Naive thymus-derived CD4-positive, alpha-beta T cell (primary cell): Measurements from ENCODE around the gene CAPSL. TPM values are rescaled to one million over a fixed set of nuclear protein-coding genes. Genes with fewer than 3 reads are reported as not detected.

Experiments used
- ATAC-seq: fragments of 150-1000 bp; cut with Tn5 transposase; 2 replicates; pipeline ENCODE4 v1.10.0; 2021; ENCODE audit warnings: mild to moderate bottlenecking, moderate library complexity
- CTCF ChIA-PET: fragments of 350-600 bp; sonication (Branson Sonifier 250); formaldehyde crosslinking; loops from one replicate; lab custom pipeline; 2021; ENCODE audit warnings: antibody characterized with exemption; lab: Charles Lee
- POLR2A ChIA-PET: fragments of 350-600 bp; sonication (Branson Sonifier 250); formaldehyde crosslinking; loops from one replicate; lab custom pipeline; 2021; ENCODE audit warnings: antibody characterized with exemption, inconsistent platforms; lab: Charles Lee
- DNase-seq, 9 donors: peaks; one replicate each; pipeline versions ENCODE4 v3.0.0 to v3.0.0-alpha.2; 2020 to 2022; ENCODE audit warnings: mixed read lengths in 1 of 9
- H3K27ac ChIP-seq: one replicate; pipeline ENCODE4 v1.7.0; 2013; ENCODE audit warnings: mild to moderate bottlenecking, low read depth, low read length, moderate library complexity
- H3K27me3 ChIP-seq, 2 donors: one replicate each; pipeline ENCODE4 v1.7.0; 2013; ENCODE audit warnings: low read length in 2 of 2, mild to moderate bottlenecking in 2 of 2, moderate library complexity in 2 of 2; ENCODE audit not compliant: control insufficient read depth in 2 of 2, insufficient read depth in 2 of 2
- H3K36me3 ChIP-seq, 3 experiments: 1 replicate in 2 of 3; 2 replicates in 1 of 3; pipeline ENCODE4 v1.7.0; 2013; ENCODE audit warnings: low read length in 3 of 3, mild to moderate bottlenecking in 3 of 3, moderate library complexity in 1 of 3; ENCODE audit not compliant: insufficient read depth in 3 of 3, control insufficient read depth in 2 of 3
- H3K4me1 ChIP-seq, 2 donors: one replicate each; pipeline ENCODE4 v1.7.0; 2013; ENCODE audit warnings: low read length in 2 of 2, mild to moderate bottlenecking in 2 of 2, moderate library complexity in 1 of 2; ENCODE audit not compliant: control insufficient read depth in 2 of 2, insufficient read depth in 2 of 2
- H3K4me3 ChIP-seq: 2 replicates; pipeline ENCODE4 v1.7.0; 2013; ENCODE audit warnings: mild to moderate bottlenecking, low read length
- H3K9me3 ChIP-seq, 3 experiments: 1 replicate in 2 of 3; 2 replicates in 1 of 3; pipeline ENCODE4 v1.7.0; 2013; ENCODE audit warnings: low read length in 3 of 3; ENCODE audit not compliant: control insufficient read depth in 2 of 3
- H3K27ac Mint-ChIP-seq, 9 donors: one replicate each; pipeline ENCODE4 v1.8.0; 2020 to 2022; ENCODE audit warnings: mixed read lengths in 9 of 9, mild to moderate bottlenecking in 8 of 9, moderate library complexity in 5 of 9, inconsistent platforms in 2 of 9
- H3K27me3 Mint-ChIP-seq, 5 donors: one replicate each; pipeline ENCODE4 v1.8.0; 2021 to 2022; ENCODE audit warnings: mixed read lengths in 5 of 5, mild to moderate bottlenecking in 1 of 5
- H3K36me3 Mint-ChIP-seq, 5 donors: one replicate each; pipeline ENCODE4 v1.8.0; 2020 to 2022; ENCODE audit warnings: mixed read lengths in 5 of 5, mild to moderate bottlenecking in 3 of 5, inconsistent platforms in 1 of 5
- H3K4me1 Mint-ChIP-seq, 7 donors: one replicate each; pipeline ENCODE4 v1.8.0; 2020 to 2022; ENCODE audit warnings: mixed read lengths in 7 of 7, mild to moderate bottlenecking in 3 of 7, inconsistent platforms in 1 of 7
- H3K4me3 Mint-ChIP-seq, 10 donors: one replicate each; pipeline ENCODE4 v1.8.0; 2020 to 2022; ENCODE audit warnings: mild to moderate bottlenecking in 10 of 10, mixed read lengths in 10 of 10, moderate library complexity in 6 of 10, inconsistent platforms in 2 of 10
- H3K9me3 Mint-ChIP-seq, 11 donors: one replicate each; pipeline ENCODE4 v1.8.0; 2020 to 2022; ENCODE audit warnings: mixed read lengths in 11 of 11, mild to moderate bottlenecking in 4 of 11, inconsistent platforms in 1 of 11, moderate library complexity in 1 of 11
- intact Hi-C, 2 donors: fragments of 100-400 bp; cut with micrococcal nuclease; formaldehyde crosslinking; loops; one replicate each; pipeline ENCODE4 v1.15.1; 2023
- polyA plus RNA-seq, 2 donors: library from polyadenylated mRNA; unstranded; fragments of 300-500 nt; fragmentation: Illumina TruSeq; gene quantifications; one replicate each; pipeline ENCODE4 v1.2.3, GENCODE V29; 2021
- total RNA-seq, 6 experiments: library from RNA in 5 of 6; stranded (reverse) in 5 of 6; gene quantifications; 1 replicate in 5 of 6; 2 replicates in 1 of 6; pipeline ENCODE4 v1.2.3 and lab custom pipeline; 2021 to 2026

Gene CAPSL
- total and polyA plus RNA-seq, 7 experiments from 2014 or later: not detected

GRCh38 chr5:35877655-35878054, 60.8 kb downstream of the CAPSL start:
- no peak for ATAC-seq
- POLR2A ChIA-PET: interaction anchor here (1.0 kb wide), 1 partner anchor 15 kb away, joined by 10 read pairs; no protein-coding TSS in a partner anchor
- H3K9me3 ChIP-seq: no peaks in the 10 kb centered on the region
- no peak overlapping the region for H3K4me3 ChIP-seq
- DNase-seq: no peak
- peaks cover 43 to 87% (median 71%) of the 10 kb centered on the region in 5 donors for H3K36me3 Mint-ChIP-seq
- H3K4me3 Mint-ChIP-seq: peak overlapping the region; percentile 28 to 73 (median 42)
- H3K27ac Mint-ChIP-seq: peak overlapping the region; percentile 24 to 87 (median 78)
- H3K4me1 Mint-ChIP-seq: peaks cover 54 to 99% (median 96%) of the 10 kb centered on the region in 7 donors
- intact Hi-C loops: no loop called here
- H3K27me3 ChIP-seq: no peaks in the 10 kb centered on the region
- CTCF ChIA-PET: no interaction called here
- H3K36me3 ChIP-seq: peaks cover 46 to 57% (median 49%) of the 10 kb centered on the region in 3 experiments
- H3K27ac ChIP-seq: no peak overlapping the region
- H3K9me3 Mint-ChIP-seq: peaks cover 0 to 6% (median 1%) of the 10 kb centered on the region in 11 donors
- H3K4me1 ChIP-seq: peaks cover 29 to 62% of the 10 kb centered on the region in 2 donors
- no peaks in the 10 kb centered on the region for H3K27me3 Mint-ChIP-seq

DNA sequence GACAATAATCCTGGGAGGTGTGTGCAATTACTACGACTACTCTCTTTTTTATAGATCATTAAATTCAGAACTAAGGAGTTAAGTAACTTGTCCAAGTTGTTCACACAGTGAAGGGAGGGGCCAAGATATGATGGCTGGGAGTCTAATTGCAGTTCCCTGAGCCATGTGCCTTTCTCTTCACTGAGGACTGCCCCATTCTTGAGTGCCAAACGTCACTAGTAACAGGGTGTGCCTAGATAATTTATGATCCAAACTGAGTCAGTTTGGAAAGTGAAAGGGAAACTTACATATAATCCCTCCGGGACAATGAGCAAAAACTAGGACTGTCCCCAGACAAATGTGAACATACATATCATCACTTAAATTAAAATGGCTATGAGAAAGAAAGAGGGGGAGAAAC, 61.5 kb downstream of the CAPSL start:
- Mint-ChIP-seq H3K36me3 (peaks cover 44 to 86% (median 78%) of the 10 kb centered on the region in 5 donors), H3K4me1 (peaks cover 51 to 99% (median 94%) of the 10 kb centered on the region in 7 donors), H3K4me3 (peak overlapping the region in 8 of 10 donors; percentile 5 to 73 (median 47)), H3K9me3 (peaks cover 0 to 6% (median 1%) of the 10 kb centered on the region in 11 donors), H3K27ac (peak overlapping the region; percentile 24 to 87 (median 72)), H3K27me3 (no peaks in the 10 kb centered on the region)
- no peak for DNase-seq
- H3K27me3 ChIP-seq: no peaks in the 10 kb centered on the region
- peaks cover 25 to 62% of the 10 kb centered on the region in 2 donors for H3K4me1 ChIP-seq
- ATAC-seq: no peak
- peak overlapping the region; percentile 27 for H3K27ac ChIP-seq
- H3K4me3 ChIP-seq: no peak overlapping the region
- H3K9me3 ChIP-seq: no peaks in the 10 kb centered on the region
- peaks cover 48 to 58% (median 50%) of the 10 kb centered on the region in 3 experiments for H3K36me3 ChIP-seq
- ChIA-PET CTCF (interaction anchor here (1.3 kb wide), 1 partner anchor 98 kb away, joined by 3 read pairs; no protein-coding TSS in a partner anchor), POLR2A (interaction anchor here (0.8 to 17.3 kb wide), 5 partner anchors 8 to 98 kb away, joined by 3 to 357 read pairs (median 48); partner anchors contain the start of gene IL7R)
- intact Hi-C loops: no loop called here

DNA sequence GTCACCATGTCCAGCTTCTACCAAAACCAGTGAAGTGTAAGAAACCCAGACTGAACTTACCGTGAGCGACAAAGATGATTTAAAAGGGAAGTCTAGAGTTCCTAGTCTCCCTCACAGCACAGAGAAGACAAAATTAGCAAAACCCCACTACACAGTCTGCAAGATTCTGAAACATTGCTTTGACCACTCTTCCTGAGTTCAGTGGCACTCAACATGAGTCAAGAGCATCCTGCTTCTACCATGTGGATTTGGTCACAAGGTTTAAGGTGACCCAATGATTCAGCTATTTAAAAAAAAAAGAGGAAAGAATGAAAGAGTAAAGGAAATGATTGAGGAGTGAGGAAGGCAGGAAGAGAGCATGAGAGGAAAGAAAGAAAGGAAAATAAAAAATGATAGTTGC, 62.0 kb downstream of the CAPSL start:
- H3K4me3 Mint-ChIP-seq: peak overlapping the region in 9 of 10 donors; percentile 6 to 73 (median 50)
- DNase-seq (no peak), ATAC-seq (no peak)
- peaks cover 0 to 6% (median 2%) of the 10 kb centered on the region in 11 donors for H3K9me3 Mint-ChIP-seq
- peak overlapping the region; percentile 40 to 87 (median 56) for H3K27ac Mint-ChIP-seq
- intact Hi-C loops: no loop called here
- H3K36me3 Mint-ChIP-seq: peaks cover 47 to 88% (median 83%) of the 10 kb centered on the region in 5 donors
- Histone ChIP-seq H3K4me3 (no peak overlapping the region), H3K9me3 (no peaks in the 10 kb centered on the region), H3K4me1 (peaks cover 25 to 62% of the 10 kb centered on the region in 2 donors), H3K36me3 (peaks cover 53 to 63% (median 55%) of the 10 kb centered on the region in 3 experiments), H3K27me3 (no peaks in the 10 kb centered on the region), H3K27ac (peak overlapping the region; percentile 27)
- peaks cover 51 to 99% (median 94%) of the 10 kb centered on the region in 7 donors for H3K4me1 Mint-ChIP-seq
- ChIA-PET CTCF (interaction anchor here (1.3 kb wide), 1 partner anchor 98 kb away, joined by 3 read pairs; no protein-coding TSS in a partner anchor), POLR2A (interaction anchor here (0.8 to 17.3 kb wide), 6 partner anchors 8 to 225 kb away, joined by 3 to 357 read pairs (median 26); partner anchors contain the start of gene IL7R)
- H3K27me3 Mint-ChIP-seq: no peaks in the 10 kb centered on the region

GRCh38 chr5:35870605-35871004, 67.8 kb downstream of the CAPSL start:
- intact Hi-C loops: loop anchor here in 1 of 2 donors (1.0 to 2.0 kb wide), 2 partner anchors 9 to 16 kb away; no protein-coding TSS in a partner anchor
- H3K4me3 ChIP-seq: no peak overlapping the region
- no peaks in the 10 kb centered on the region for H3K9me3 ChIP-seq
- H3K4me1 Mint-ChIP-seq: peaks cover 43 to 99% (median 92%) of the 10 kb centered on the region in 7 donors
- peak overlapping the region in 8 of 9 donors; percentile 60 to 97 (median 88) for H3K27ac Mint-ChIP-seq
- CTCF ChIA-PET: interaction anchor here (1.2 to 2.8 kb wide), 2 partner anchors 12 to 93 kb away, joined by 4 to 9 read pairs; no protein-coding TSS in a partner anchor
- H3K27ac ChIP-seq: peak overlapping the region; percentile 26
- DNase-seq: no peak
- H3K27me3 Mint-ChIP-seq: no peaks in the 10 kb centered on the region
- peaks cover 48 to 98% (median 92%) of the 10 kb centered on the region in 5 donors for H3K36me3 Mint-ChIP-seq
- peaks cover 0 to 8% (median 0%) of the 10 kb centered on the region in 11 donors for H3K9me3 Mint-ChIP-seq
- peaks cover 75 to 85% (median 83%) of the 10 kb centered on the region in 3 experiments for H3K36me3 ChIP-seq
- H3K27me3 ChIP-seq: no peaks in the 10 kb centered on the region
- POLR2A ChIA-PET: interaction anchor here (0.7 to 17.3 kb wide), 17 partner anchors 10 to 855 kb away, joined by 3 to 357 read pairs (median 4); partner anchors contain the start of gene IL7R
- no peak for ATAC-seq
- H3K4me1 ChIP-seq: peaks cover 41 to 61% of the 10 kb centered on the region in 2 donors
- H3K4me3 Mint-ChIP-seq: peak overlapping the region in 8 of 10 donors; percentile 3 to 87 (median 46)

DNA sequence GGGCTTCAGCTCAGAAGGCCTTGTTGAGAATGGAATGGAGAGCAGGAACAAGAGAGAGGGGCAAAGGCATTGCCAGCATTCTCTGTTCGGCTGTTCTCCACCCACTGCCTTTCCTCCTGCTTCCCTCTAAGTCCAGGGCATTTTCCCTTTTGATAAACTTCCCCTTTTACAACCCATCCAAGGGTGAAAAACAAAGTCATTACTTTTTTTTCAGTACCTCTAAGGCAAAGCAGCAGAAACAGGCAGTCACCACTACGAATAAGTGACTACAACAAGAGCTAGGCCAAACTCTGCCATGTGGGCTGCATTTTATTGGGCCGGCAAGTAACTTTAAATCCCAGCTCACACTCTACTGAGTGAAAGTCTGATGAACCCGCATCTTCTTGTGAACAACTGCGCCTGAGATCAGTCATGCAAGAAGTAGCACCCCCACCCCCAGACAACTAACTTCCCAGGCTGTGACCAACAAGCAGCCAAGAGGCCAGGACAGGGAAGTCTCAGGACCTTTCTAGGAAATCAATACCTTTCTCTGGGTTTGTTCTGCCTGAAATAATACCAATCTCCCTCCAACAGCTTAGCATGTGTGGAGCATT, 68.6 kb downstream of the CAPSL start:
- Histone ChIP-seq H3K36me3 (peaks cover 67 to 80% (median 77%) of the 10 kb centered on the region in 3 experiments), H3K27me3 (no peaks in the 10 kb centered on the region), H3K27ac (peak overlapping the region; percentile 65), H3K9me3 (no peaks in the 10 kb centered on the region), H3K4me3 (no peak overlapping the region), H3K4me1 (peaks cover 41 to 54% of the 10 kb centered on the region in 2 donors)
- H3K27me3 Mint-ChIP-seq: no peaks in the 10 kb centered on the region
- ATAC-seq (no peak), DNase-seq (no peak)
- peaks cover 46 to 99% (median 93%) of the 10 kb centered on the region in 7 donors for H3K4me1 Mint-ChIP-seq
- peaks cover 54 to 98% (median 93%) of the 10 kb centered on the region in 5 donors for H3K36me3 Mint-ChIP-seq
- CTCF ChIA-PET: interaction anchor here (0.7 to 2.8 kb wide), 3 partner anchors 11 to 91 kb away, joined by 3 to 9 read pairs (median 3); no protein-coding TSS in a partner anchor
- H3K4me3 Mint-ChIP-seq: peak overlapping the region in 7 of 10 donors; percentile 44 to 87 (median 51)
- POLR2A ChIA-PET: interaction anchor here (0.6 to 17.3 kb wide), 21 partner anchors 11 to 212 kb away, joined by 3 to 357 read pairs (median 4); partner anchors contain the start of gene IL7R
- H3K9me3 Mint-ChIP-seq: peaks cover 0 to 12% (median 0%) of the 10 kb centered on the region in 11 donors
- intact Hi-C loops: loop anchor here in 1 of 2 donors (1.0 to 2.0 kb wide), 2 partner anchors 10 to 15 kb away; no protein-coding TSS in a partner anchor
- peak overlapping the region; percentile 47 to 97 (median 86) for H3K27ac Mint-ChIP-seq

GRCh38 chr5:35867998-35868397, 70.4 kb downstream of the CAPSL start:
- peak overlapping the region in 8 of 10 donors; percentile 47 to 97 (median 72) for H3K4me3 Mint-ChIP-seq
- peaks cover 0 to 12% (median 2%) of the 10 kb centered on the region in 11 donors for H3K9me3 Mint-ChIP-seq
- peaks cover 46 to 99% (median 93%) of the 10 kb centered on the region in 7 donors for H3K4me1 Mint-ChIP-seq
- H3K36me3 Mint-ChIP-seq: peaks cover 53 to 98% (median 94%) of the 10 kb centered on the region in 5 donors
- DNase-seq (no peak), ATAC-seq (no peak)
- no peaks in the 10 kb centered on the region for H3K27me3 ChIP-seq
- no peaks in the 10 kb centered on the region for H3K9me3 ChIP-seq
- ChIA-PET CTCF (interaction anchor here (0.6 to 7.1 kb wide), 3 partner anchors 9 to 89 kb away, joined by 3 to 61 read pairs (median 4); no protein-coding TSS in a partner anchor), POLR2A (interaction anchor here (0.7 to 17.3 kb wide), 12 partner anchors 8 to 248 kb away, joined by 3 to 357 read pairs (median 4); partner anchors contain the start of gene IL7R)
- H3K27ac ChIP-seq: peak overlapping the region; percentile 65
- no peak overlapping the region for H3K4me3 ChIP-seq
- intact Hi-C loops: no loop called here
- peaks cover 63 to 77% (median 75%) of the 10 kb centered on the region in 3 experiments for H3K36me3 ChIP-seq
- H3K27ac Mint-ChIP-seq: peak overlapping the region; percentile 16 to 97 (median 86)
- peaks cover 40 to 41% of the 10 kb centered on the region in 2 donors for H3K4me1 ChIP-seq
- no peaks in the 10 kb centered on the region for H3K27me3 Mint-ChIP-seq
